OCI-LY7 (cell line): Measurements from ENCODE around the gene NUDT8. TPM values are rescaled to one million over a fixed set of nuclear protein-coding genes. Genes with fewer than 3 reads are reported as not detected.

ENCODE experiments used
- BruUV-seq: library from RNA; stranded (reverse); fragments of 400-500 nt; replicated peaks from 2 replicates; lab custom pipeline; 2021; lab: Mats Ljungman, UMichigan
- CTCF ChIA-PET: fragments of 300-600 bp; sonication (Branson Sonifier 250); formaldehyde crosslinking; loops from one replicate; lab custom pipeline; 2022; ENCODE audit warnings: antibody characterized with exemption; ENCODE audit not compliant: unreplicated experiment; lab: Charles Lee
- POLR2A ChIA-PET: fragments of 300-600 bp; sonication (Branson Sonifier 250); formaldehyde crosslinking; loops from one replicate; lab custom pipeline; 2022; ENCODE audit warnings: antibody characterized with exemption; lab: Charles Lee
- DNase-seq: peaks from one replicate; pipeline ENCODE4 v3.0.0-alpha.2; 2015; ENCODE audit warnings: low spot score
- H2AFZ ChIP-seq: fragments of 200-600 bp; sonication (generic), shearing (Covaris generic); 2 replicates; pipeline ENCODE4 v1.6.1; 2014; ENCODE audit warnings: mild to moderate bottlenecking, antibody characterized with exemption, low read length, moderate library complexity
- H3K27ac ChIP-seq: fragments of 200-600 bp; sonication (generic); 2 replicates; pipeline ENCODE4 v1.5.1; 2014; ENCODE audit warnings: mixed run types, low read depth, mild to moderate bottlenecking, moderate library complexity, low read length, inconsistent platforms; ENCODE audit not compliant: poor library complexity, severe bottlenecking
- H3K36me3 ChIP-seq: fragments of 200-600 bp; sonication (generic); 2 replicates; pipeline ENCODE4 v1.6.1; 2014; ENCODE audit warnings: mild to moderate bottlenecking, antibody characterized with exemption, low read length, moderate library complexity, mixed read lengths; ENCODE audit not compliant: insufficient read depth
- H3K4me1 ChIP-seq: fragments of 200-600 bp; sonication (generic); 2 replicates; pipeline ENCODE4 v1.5.1; 2014; ENCODE audit warnings: mild to moderate bottlenecking, low read length; ENCODE audit not compliant: insufficient read depth, poor library complexity, severe bottlenecking
- H3K4me2 ChIP-seq: fragments of 200-600 bp; sonication (generic); 2 replicates; pipeline ENCODE4 v1.6.1; 2014; ENCODE audit warnings: mild to moderate bottlenecking, low read length
- H3K4me3 ChIP-seq: fragments of 200-600 bp; sonication (generic); 2 replicates; pipeline ENCODE4 v1.5.1; 2014; ENCODE audit warnings: mild to moderate bottlenecking, low read depth, low read length; ENCODE audit not compliant: poor library complexity, severe bottlenecking
- H3K79me2 ChIP-seq: fragments of 200-600 bp; sonication (generic); 2 replicates; pipeline ENCODE4 v1.6.1; 2016; ENCODE audit warnings: low read depth, mild to moderate bottlenecking, low read length, moderate library complexity, mixed read lengths; ENCODE audit not compliant: insufficient read depth
- H3K9me2 ChIP-seq: fragments of 200-600 bp; sonication (generic); 2 replicates; pipeline ENCODE4 v1.6.1; 2016; ENCODE audit warnings: mild to moderate bottlenecking, low read length, mixed read lengths; ENCODE audit not compliant: insufficient read depth
- H3K9me3 ChIP-seq: fragments of 200-600 bp; sonication (generic); 2 replicates; pipeline ENCODE4 v1.6.1; 2014; ENCODE audit warnings: mild to moderate bottlenecking, mixed run types, low read length, mixed read lengths
- H4K20me1 ChIP-seq: fragments of 200-600 bp; sonication (generic); 2 replicates; pipeline ENCODE4 v1.6.1; 2014; ENCODE audit warnings: mild to moderate bottlenecking, antibody characterized with exemption, low read length, moderate library complexity, mixed read lengths; ENCODE audit not compliant: insufficient read depth
- EZH2phosphoT487 ChIP-seq: fragments of 200-600 bp; sonication (generic); IDR thresholded peaks from 2 replicates; pipeline ENCODE4 v1.6.1; 2018; ENCODE audit warnings: low read depth, borderline replicate concordance, mild to moderate bottlenecking, mixed run types, antibody characterized with exemption, low read length, moderate library complexity, mixed read lengths
- intact Hi-C: fragments of 100-400 bp; cut with micrococcal nuclease; formaldehyde crosslinking; loops from one replicate; pipeline ENCODE4 v1.10.0; 2022; ENCODE audit not compliant: unreplicated experiment
- total RNA-seq, 2 experiments: library from RNA; depleted of rRNA in 1 of 2; stranded (reverse); fragments of >200 nt in 1 of 2; shearing (Covaris generic) in 1 of 2; gene quantifications; 2 replicates each; pipeline ENCODE4 v1.2.3, GENCODE V29; 2014 to 2022
- TF ChIP-seq, protein P1 (sequence below): fragments of 200-600 bp; sonication (generic); conservative IDR thresholded peaks from 2 replicates; pipeline ENCODE4 v1.5.1; 2014; ENCODE audit warnings: mild to moderate bottlenecking, antibody characterized with exemption, low read length, moderate library complexity, mixed read lengths

The NUDT8 gene
- total RNA-seq, 2 experiments from 2014 or later, result 20.4 to 35.4 TPM

DNA sequence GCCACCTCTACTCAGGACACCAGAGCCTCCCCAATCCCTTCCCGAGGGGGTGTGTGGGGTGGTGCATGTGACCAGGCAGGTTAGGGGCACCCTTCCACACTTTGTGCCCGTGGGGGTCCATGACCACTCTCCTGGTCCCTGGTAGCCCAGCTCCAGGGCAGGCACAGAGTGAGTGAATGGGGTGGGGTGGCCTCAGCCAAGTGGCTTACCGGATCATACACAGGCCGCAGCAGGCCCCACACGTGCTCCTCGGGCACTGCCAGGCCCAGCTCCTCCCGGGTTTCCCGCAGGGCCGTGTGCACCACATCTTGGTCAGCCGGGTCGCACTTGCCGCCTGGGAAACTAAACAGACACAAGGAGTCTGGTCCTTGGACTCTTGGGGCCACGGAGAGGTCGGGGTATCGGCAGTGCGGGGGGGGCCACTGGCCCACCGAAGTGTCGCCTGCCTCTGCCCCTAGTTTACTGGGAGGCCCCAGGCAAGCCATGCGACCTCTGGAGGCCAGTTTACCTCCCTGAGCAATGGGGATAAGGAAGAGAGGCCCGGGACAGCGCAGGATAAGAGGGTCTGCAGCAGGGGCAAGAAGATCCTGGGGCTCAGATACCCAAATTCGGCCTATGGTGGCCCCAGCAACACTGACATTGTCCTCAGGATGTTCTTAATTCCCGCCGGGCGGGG is 889 bp downstream of the NUDT8 start:
- POLR2A ChIA-PET, result interaction anchor here (0.5 to 2.1 kb wide), 4 partner anchors 16 to 47 kb away, joined by 3 to 10 read pairs (median 4); partner anchors contain the start of gene GSTP1
- peak overlapping the region; percentile 11; the same call in 1 of the 2 replicates for H2AFZ ChIP-seq
- TSS peak; percentile 44 for BruUV-seq
- DNase-seq, result no peak
- intact Hi-C loops, result loop anchor here (2.0 to 5.0 kb wide), 2 partner anchors 30 to 163 kb away; no protein-coding TSS in a partner anchor
- peak overlapping the region; percentile 77 for H3K4me3 ChIP-seq
- no peaks in the 10 kb centered on the region for H4K20me1 ChIP-seq
- H3K27ac ChIP-seq, result peak overlapping the region; percentile 87
- H3K9me2 ChIP-seq, result no peaks in the 10 kb centered on the region
- peaks cover 23% of the 10 kb centered on the region for H3K4me1 ChIP-seq
- no peaks in the 10 kb centered on the region for H3K79me2 ChIP-seq
- TF ChIP-seq, protein P1, sequence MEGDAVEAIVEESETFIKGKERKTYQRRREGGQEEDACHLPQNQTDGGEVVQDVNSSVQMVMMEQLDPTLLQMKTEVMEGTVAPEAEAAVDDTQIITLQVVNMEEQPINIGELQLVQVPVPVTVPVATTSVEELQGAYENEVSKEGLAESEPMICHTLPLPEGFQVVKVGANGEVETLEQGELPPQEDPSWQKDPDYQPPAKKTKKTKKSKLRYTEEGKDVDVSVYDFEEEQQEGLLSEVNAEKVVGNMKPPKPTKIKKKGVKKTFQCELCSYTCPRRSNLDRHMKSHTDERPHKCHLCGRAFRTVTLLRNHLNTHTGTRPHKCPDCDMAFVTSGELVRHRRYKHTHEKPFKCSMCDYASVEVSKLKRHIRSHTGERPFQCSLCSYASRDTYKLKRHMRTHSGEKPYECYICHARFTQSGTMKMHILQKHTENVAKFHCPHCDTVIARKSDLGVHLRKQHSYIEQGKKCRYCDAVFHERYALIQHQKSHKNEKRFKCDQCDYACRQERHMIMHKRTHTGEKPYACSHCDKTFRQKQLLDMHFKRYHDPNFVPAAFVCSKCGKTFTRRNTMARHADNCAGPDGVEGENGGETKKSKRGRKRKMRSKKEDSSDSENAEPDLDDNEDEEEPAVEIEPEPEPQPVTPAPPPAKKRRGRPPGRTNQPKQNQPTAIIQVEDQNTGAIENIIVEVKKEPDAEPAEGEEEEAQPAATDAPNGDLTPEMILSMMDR, result peak; percentile 88; the same call in 1 of the 2 replicates
- no peak for TF ChIP-seq EZH2phosphoT487
- H3K9me3 ChIP-seq, result no peaks in the 10 kb centered on the region
- H3K36me3 ChIP-seq, result no peaks in the 10 kb centered on the region
- H3K4me2 ChIP-seq, result peak overlapping the region; percentile 88
- CTCF ChIA-PET, result interaction anchor here (1.6 to 1.9 kb wide), 2 partner anchors 17 to 19 kb away, joined by 5 to 6 read pairs; no protein-coding TSS in a partner anchor

DNA sequence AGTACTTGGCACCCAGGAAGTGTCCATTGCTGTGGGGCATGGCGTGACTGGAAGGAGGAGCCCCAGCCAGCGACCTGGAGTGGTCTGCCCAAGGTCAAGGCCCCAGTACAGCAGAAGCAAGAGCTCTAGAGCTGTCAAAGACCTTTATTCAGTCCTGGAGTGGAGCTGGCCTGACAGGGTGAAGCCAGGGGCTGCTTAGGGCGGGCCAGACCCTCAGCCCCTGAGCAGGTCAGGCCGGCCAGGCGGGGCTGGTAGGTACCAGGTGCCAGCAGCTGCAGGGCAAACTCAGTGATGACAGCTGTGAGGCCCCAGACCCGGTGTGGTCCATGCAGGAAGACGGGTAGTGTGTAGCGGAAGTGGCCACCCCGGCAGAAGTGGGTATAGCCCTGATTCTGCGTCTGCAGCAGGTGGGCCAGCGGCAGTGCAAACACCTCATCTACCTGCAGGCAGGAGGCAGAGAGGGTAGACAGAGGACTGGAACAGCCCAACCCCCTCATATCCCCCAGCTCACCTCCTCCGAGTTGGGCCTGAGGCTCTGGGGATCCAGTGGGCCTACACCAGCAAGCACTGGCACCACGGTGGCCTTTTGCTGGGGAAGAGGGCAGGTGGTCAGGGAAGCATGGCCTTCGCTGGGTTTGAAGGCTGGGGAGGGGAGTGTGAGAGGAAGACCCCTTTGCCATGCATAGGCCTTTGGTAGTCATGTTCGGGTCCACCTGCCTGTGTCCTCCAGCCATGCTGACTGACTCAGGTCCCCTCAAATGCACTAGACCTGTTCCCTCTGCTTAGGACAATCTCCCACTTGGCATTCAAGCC is 1.7 kb downstream of the NUDT8 start:
- intact Hi-C loops, result loop anchor here (2.0 to 5.0 kb wide), 2 partner anchors 31 to 164 kb away; no protein-coding TSS in a partner anchor

More for the DNA sequence above, 1.7 kb downstream of the NUDT8 start:
- Histone ChIP-seq H3K9me2 (no peaks in the 10 kb centered on the region), H3K27ac (no peak overlapping the region), H3K9me3 (no peaks in the 10 kb centered on the region), H3K4me1 (peaks cover 23% of the 10 kb centered on the region), H4K20me1 (no peaks in the 10 kb centered on the region), H2AFZ (no peak overlapping the region), H3K36me3 (no peaks in the 10 kb centered on the region), H3K4me2 (peak overlapping the region; percentile 88), H3K4me3 (peak overlapping the region; percentile 77), H3K79me2 (no peaks in the 10 kb centered on the region)
- POLR2A ChIA-PET, result interaction anchor here (0.9 kb wide), 1 partner anchor 39 kb away, joined by 3 read pairs; no protein-coding TSS in a partner anchor
- BruUV-seq, result no TSS peak
- TF ChIP-seq, protein P1, result no peak
- no peak for TF ChIP-seq EZH2phosphoT487
- no peak for DNase-seq
- CTCF ChIA-PET, result interaction anchor here (1.9 kb wide), 1 partner anchor 18 kb away, joined by 5 read pairs; no protein-coding TSS in a partner anchor
